Mesodermal cell (in vitro differentiated cells): ENCODE measurements around the gene UPP2.

Experiments
- H3K27ac ChIP-seq: 2 replicates; pipeline ENCODE4 v1.7.0; 2013; ENCODE audit warnings: mild to moderate bottlenecking, low read depth, low read length, moderate library complexity; ENCODE audit not compliant: severe bottlenecking
- H3K36me3 ChIP-seq: 2 replicates; pipeline ENCODE4 v1.7.1; 2013; ENCODE audit warnings: mild to moderate bottlenecking, low read length, moderate library complexity; ENCODE audit not compliant: control insufficient read depth, insufficient read depth
- H3K4me1 ChIP-seq: one replicate; pipeline ENCODE4 v1.7.1; 2013; ENCODE audit warnings: mild to moderate bottlenecking, low read length; ENCODE audit not compliant: insufficient read depth, control insufficient read depth, poor library complexity, severe bottlenecking
- H3K4me3 ChIP-seq: 2 replicates; pipeline ENCODE4 v1.7.0; 2013; ENCODE audit warnings: low read length, control low read depth, mild to moderate bottlenecking; ENCODE audit not compliant: insufficient read depth, poor library complexity, severe bottlenecking; ENCODE audit errors: extremely low read depth
- H3K9me3 ChIP-seq: 2 replicates; pipeline ENCODE4 v1.7.1; 2013; ENCODE audit warnings: mild to moderate bottlenecking, low read length, moderate library complexity; ENCODE audit not compliant: control insufficient read depth
- WGBS, 2 experiments: methylation state at CpG; one replicate each; pipeline ENCODE4 v1.1.5; 2013; ENCODE audit warnings: missing lambda C conversion rate in 2 of 2; ENCODE audit not compliant: insufficient coverage in 2 of 2; 5-methylcytosine and 5-hydroxymethylcytosine counted together

UPP2 gene

GRCh38 chr2:158103411-158104012, 1.8 kb downstream of the UPP2 start:
- H3K27ac ChIP-seq, result no peak overlapping the region
- H3K4me1 ChIP-seq, result no peaks in the 10 kb centered on the region
- no peaks in the 10 kb centered on the region for H3K9me3 ChIP-seq
- 64 to 67% methylated on average over 1 of the region's 3 CpGs for WGBS, 2 experiments
- H3K4me3 ChIP-seq, result no peak overlapping the region
- H3K36me3 ChIP-seq, result no peaks in the 10 kb centered on the region

GRCh38 chr2:158104903-158105302, 3.2 kb downstream of the UPP2 start:
- no peak overlapping the region for H3K4me3 ChIP-seq
- no peaks in the 10 kb centered on the region for H3K4me1 ChIP-seq
- H3K9me3 ChIP-seq, result no peaks in the 10 kb centered on the region
- WGBS, 2 experiments, result 89 to 96% methylated on average over 2 of the region's 5 CpGs
- no peaks in the 10 kb centered on the region for H3K36me3 ChIP-seq
- no peak overlapping the region for H3K27ac ChIP-seq

GRCh38 chr2:158112992-158113391, 11.3 kb downstream of the UPP2 start:
- 86 to 100% methylated on average over 2 of the region's 4 CpGs for WGBS, 2 experiments
- Histone ChIP-seq H3K9me3 (no peaks in the 10 kb centered on the region), H3K36me3 (no peaks in the 10 kb centered on the region), H3K4me3 (no peak overlapping the region), H3K4me1 (no peaks in the 10 kb centered on the region), H3K27ac (no peak overlapping the region)

DNA sequence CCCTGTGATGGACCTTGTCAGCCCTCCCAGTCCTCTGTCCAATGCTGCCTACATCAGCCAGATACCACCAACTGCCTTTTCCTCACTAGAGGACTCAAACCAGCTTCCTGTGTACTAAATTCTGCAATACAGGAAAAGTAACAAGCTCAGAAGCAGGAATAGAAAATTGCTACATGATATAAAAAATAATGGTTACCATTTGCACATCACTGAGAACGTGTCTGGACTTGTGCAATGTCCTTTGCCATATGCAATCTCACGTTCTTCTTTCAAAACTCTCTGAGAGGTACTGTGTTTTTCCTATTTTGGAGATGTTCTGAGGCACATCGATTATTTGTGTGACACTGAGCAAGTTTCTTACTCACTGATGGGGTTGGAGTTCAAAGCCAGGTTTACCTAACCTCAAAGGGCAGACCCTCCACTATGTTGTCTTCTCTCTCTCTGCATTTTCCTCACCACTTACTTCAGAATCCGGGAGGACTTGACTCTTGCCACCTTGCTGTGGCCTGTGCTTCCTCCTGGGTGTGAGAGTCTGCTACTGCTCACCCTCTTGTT, 12.1 kb downstream of the UPP2 start:
- Histone ChIP-seq H3K36me3 (no peaks in the 10 kb centered on the region), H3K9me3 (no peaks in the 10 kb centered on the region), H3K4me3 (no peak overlapping the region), H3K4me1 (no peaks in the 10 kb centered on the region), H3K27ac (no peak overlapping the region)
- WGBS, 2 experiments, result 86 to 90% methylated on average over 3 of the region's 4 CpGs

GRCh38 chr2:158114516-158114915, 12.8 kb downstream of the UPP2 start:
- no peak overlapping the region for H3K27ac ChIP-seq
- WGBS, 2 experiments, result no CpG with 5 or more reads among the region's 2 CpGs
- H3K4me3 ChIP-seq, result no peak overlapping the region
- H3K9me3 ChIP-seq, result no peaks in the 10 kb centered on the region
- H3K4me1 ChIP-seq, result no peaks in the 10 kb centered on the region
- H3K36me3 ChIP-seq, result no peaks in the 10 kb centered on the region

GRCh38 chr2:158115202-158115767, 13.6 kb downstream of the UPP2 start:
- no peak overlapping the region for H3K27ac ChIP-seq
- H3K4me3 ChIP-seq, result no peak overlapping the region
- WGBS, 2 experiments, result 75 to 94% methylated on average over 2 of the region's 6 CpGs
- H3K9me3 ChIP-seq, result no peaks in the 10 kb centered on the region
- H3K36me3 ChIP-seq, result no peaks in the 10 kb centered on the region
- H3K4me1 ChIP-seq, result no peaks in the 10 kb centered on the region

DNA sequence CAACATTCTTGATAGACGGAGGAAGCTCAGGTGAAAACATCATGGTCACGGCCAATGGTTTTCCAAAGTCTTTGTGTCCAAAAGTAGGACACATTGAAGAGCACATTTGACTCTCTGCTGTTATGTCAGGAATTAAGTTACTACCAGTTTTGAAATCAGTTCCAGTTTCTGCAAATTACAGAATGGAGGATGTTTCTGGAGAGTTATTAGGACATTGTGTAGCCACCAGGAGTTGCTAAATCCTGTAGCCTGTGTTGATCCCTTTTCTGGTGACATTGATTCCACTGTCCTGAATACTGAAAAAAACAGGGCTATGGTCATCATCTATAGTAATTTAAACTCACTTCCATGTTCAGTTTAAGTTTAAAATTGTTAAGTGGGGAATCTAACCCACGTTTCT, 15.3 kb downstream of the UPP2 start:
- H3K36me3 ChIP-seq, result no peaks in the 10 kb centered on the region
- H3K27ac ChIP-seq, result no peak overlapping the region
- H3K4me3 ChIP-seq, result no peak overlapping the region
- no peaks in the 10 kb centered on the region for H3K4me1 ChIP-seq
- WGBS, 2 experiments, result 90 to 100% methylated on average over 2 of the region's 3 CpGs
- H3K9me3 ChIP-seq, result no peaks in the 10 kb centered on the region

GRCh38 chr2:158120102-158120501, 18.4 kb downstream of the UPP2 start:
- H3K36me3 ChIP-seq, result no peaks in the 10 kb centered on the region
- no peak overlapping the region for H3K27ac ChIP-seq
- no CpG with 5 or more reads among the region's 1 CpG for WGBS, 2 experiments
- no peaks in the 10 kb centered on the region for H3K4me1 ChIP-seq
- H3K4me3 ChIP-seq, result no peak overlapping the region
- no peaks in the 10 kb centered on the region for H3K9me3 ChIP-seq

DNA sequence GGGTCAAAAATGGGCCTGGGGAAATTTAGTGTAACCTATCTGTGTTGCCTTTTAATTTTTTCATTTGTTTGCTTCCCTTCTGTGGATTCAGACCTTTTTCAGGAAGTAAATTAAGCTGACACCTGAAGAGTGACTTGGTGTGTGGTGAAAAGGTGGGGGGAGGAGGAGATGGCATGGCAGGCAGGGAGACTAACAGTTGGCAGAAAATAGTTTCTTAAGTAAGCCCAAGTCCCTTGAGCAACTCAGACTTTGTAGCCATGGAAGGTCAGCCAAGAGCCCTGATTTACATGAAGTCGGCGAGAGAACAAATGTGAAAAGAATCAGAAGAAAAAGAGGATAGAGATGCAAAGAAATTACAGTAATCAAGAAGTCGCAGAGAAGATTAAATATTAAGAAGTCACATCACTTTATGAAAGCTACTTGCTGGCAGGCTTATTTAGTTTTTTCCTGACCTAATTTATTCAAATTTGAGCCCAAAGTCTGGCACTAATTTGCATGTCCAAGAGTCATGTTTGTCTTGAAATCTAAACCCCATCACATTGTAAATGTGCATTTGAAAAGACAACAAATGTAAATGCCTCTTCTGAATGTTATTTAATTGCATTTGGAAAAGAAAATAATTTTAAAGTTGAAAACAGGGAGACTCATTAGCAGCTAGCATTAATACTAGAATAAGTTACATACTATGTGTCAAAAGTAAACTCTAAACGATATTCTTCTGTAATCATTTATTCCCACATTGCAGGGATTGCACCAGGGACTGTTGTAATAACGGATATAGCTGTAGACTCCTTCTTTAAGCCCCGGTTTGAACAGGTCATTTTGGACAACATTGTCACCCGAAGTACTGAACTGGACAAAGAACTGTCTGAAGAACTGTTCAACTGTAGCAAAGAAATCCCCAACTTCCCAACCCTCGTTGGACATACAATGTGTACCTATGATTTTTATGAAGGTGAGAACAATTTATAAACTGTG, 19.3 kb downstream of the UPP2 start:
- Histone ChIP-seq H3K4me3 (no peak overlapping the region), H3K9me3 (no peaks in the 10 kb centered on the region), H3K36me3 (no peaks in the 10 kb centered on the region), H3K4me1 (no peaks in the 10 kb centered on the region), H3K27ac (no peak overlapping the region)
- WGBS, 2 experiments, result 87 to 93% methylated on average over 3 to 5 of the region's 8 CpGs

- H3K27ac ChIP-seq, result no peak overlapping the region
- H3K4me3 ChIP-seq, result no peak overlapping the region
- 80 to 85% methylated on average over 1 to 2 of the region's 2 CpGs for WGBS, 2 experiments
- no peaks in the 10 kb centered on the region for H3K9me3 ChIP-seq
- H3K36me3 ChIP-seq, result no peaks in the 10 kb centered on the region
- no peaks in the 10 kb centered on the region for H3K4me1 ChIP-seq
Measured at GRCh38 chr2:158124896-158125295, 23.2 kb downstream of the UPP2 start.
